CD14-positive monocyte (primary cell): Measurements from ENCODE around the gene SDK1. TPM values are rescaled to one million over a fixed set of nuclear protein-coding genes. Genes with fewer than 3 reads are reported as not detected.

ENCODE experiments used
- DNase-seq, 3 donors: peaks; one replicate each; pipeline ENCODE4 v3.0.0-alpha.2; 2011 to 2022
- H2AFZ ChIP-seq: 2 replicates; pipeline ENCODE4 v1.6.0; 2012; ENCODE audit warnings: mild to moderate bottlenecking, low read depth, low read length, inconsistent platforms; ENCODE audit not compliant: insufficient read depth, poor library complexity, severe bottlenecking
- H3K27ac ChIP-seq, 2 donors: 1 replicate in 1 of 2; 2 replicates in 1 of 2; pipeline ENCODE4 v1.5.1; 2012 to 2013; ENCODE audit warnings: low read length in 2 of 2, control low read depth in 1 of 2, inconsistent platforms in 1 of 2, low read depth in 1 of 2, mild to moderate bottlenecking in 1 of 2
- H3K27me3 ChIP-seq, 2 donors: one replicate each; pipeline versions ENCODE4 v1.6.0 to v1.6.1; 2011 to 2013; ENCODE audit warnings: low read length in 2 of 2; ENCODE audit not compliant: control insufficient read depth in 2 of 2, insufficient read depth in 2 of 2
- H3K36me3 ChIP-seq, 2 donors: replicated peaks in 1 of 2; 1 replicate in 1 of 2; 2 replicates in 1 of 2; pipeline versions ENCODE4 v1.5.1 to v1.6.1; 2012 to 2013; ENCODE audit warnings: low read length in 2 of 2, control low read depth in 1 of 2, inconsistent platforms in 1 of 2, mild to moderate bottlenecking in 1 of 2; ENCODE audit not compliant: insufficient read depth in 2 of 2, control insufficient read depth in 1 of 2
- H3K4me1 ChIP-seq, 2 donors: 1 replicate in 1 of 2; 2 replicates in 1 of 2; pipeline versions ENCODE4 v1.5.1 to v1.6.1; 2012 to 2013; ENCODE audit warnings: low read length in 2 of 2, control low read depth in 1 of 2, inconsistent platforms in 1 of 2, mild to moderate bottlenecking in 1 of 2, moderate library complexity in 1 of 2; ENCODE audit not compliant: insufficient read depth in 2 of 2, control insufficient read depth in 1 of 2
- H3K4me2 ChIP-seq: replicated peaks from 2 replicates; pipeline ENCODE3; 2012; ENCODE audit warnings: low read length, moderate library complexity, mild to moderate bottlenecking; ENCODE audit not compliant: poor library complexity, severe bottlenecking; ENCODE audit errors: extremely low read depth
- H3K4me3 ChIP-seq, 3 experiments: fragments of 200-600 bp in 1 of 3; sonication (generic) in 1 of 3; replicated peaks in 1 of 3; 1 replicate in 2 of 3; 2 replicates in 1 of 3; pipeline ENCODE4 v1.5.1; 2011 to 2013; ENCODE audit warnings: low read length in 3 of 3, mild to moderate bottlenecking in 3 of 3, control low read depth in 2 of 3, low read depth in 2 of 3, inconsistent platforms in 1 of 3, moderate library complexity in 1 of 3
- H3K79me2 ChIP-seq: 2 replicates; pipeline ENCODE4 v1.6.0; 2012; ENCODE audit warnings: mild to moderate bottlenecking, control low read depth, inconsistent platforms, low read length, moderate library complexity; ENCODE audit not compliant: insufficient read depth
- H3K9ac ChIP-seq: 2 replicates; pipeline ENCODE4 v1.6.0; 2017; ENCODE audit warnings: low read length, mild to moderate bottlenecking; ENCODE audit not compliant: insufficient read depth, poor library complexity, severe bottlenecking
- H3K9me3 ChIP-seq, 2 donors: replicated peaks in 1 of 2; 1 replicate in 1 of 2; 2 replicates in 1 of 2; pipeline versions ENCODE4 v1.5.1 to v1.6.1; 2012 to 2013; ENCODE audit warnings: low read length in 2 of 2, control low read depth in 1 of 2; ENCODE audit not compliant: control insufficient read depth in 1 of 2, insufficient read depth in 1 of 2
- H4K20me1 ChIP-seq: 2 replicates; pipeline ENCODE4 v1.6.0; 2012; ENCODE audit warnings: mild to moderate bottlenecking, low read length, control low read depth, moderate library complexity; ENCODE audit not compliant: insufficient read depth
- H3K27ac Mint-ChIP-seq, 7 donors: one replicate each; pipeline ENCODE4 v1.8.0; 2020; ENCODE audit warnings: mild to moderate bottlenecking in 7 of 7, mixed read lengths in 7 of 7, moderate library complexity in 6 of 7, inconsistent platforms in 2 of 7
- H3K27me3 Mint-ChIP-seq, 3 donors: one replicate each; pipeline ENCODE4 v1.8.0; 2021 to 2022; ENCODE audit warnings: low read depth in 3 of 3, mild to moderate bottlenecking in 3 of 3, mixed read lengths in 3 of 3, moderate library complexity in 3 of 3, inconsistent platforms in 1 of 3
- H3K36me3 Mint-ChIP-seq, 2 donors: one replicate each; pipeline ENCODE4 v1.8.0; 2020; ENCODE audit warnings: mixed read lengths in 2 of 2, inconsistent platforms in 1 of 2, mild to moderate bottlenecking in 1 of 2
- H3K4me1 Mint-ChIP-seq: one replicate; pipeline ENCODE4 v1.8.0; 2020; ENCODE audit warnings: mild to moderate bottlenecking, mixed read lengths
- H3K4me3 Mint-ChIP-seq, 2 donors: one replicate each; pipeline ENCODE4 v1.8.0; 2020; ENCODE audit warnings: mild to moderate bottlenecking in 2 of 2, mixed read lengths in 2 of 2, moderate library complexity in 1 of 2
- H3K9me3 Mint-ChIP-seq, 7 donors: one replicate each; pipeline ENCODE4 v1.8.0; 2020 to 2022; ENCODE audit warnings: mixed read lengths in 7 of 7, mild to moderate bottlenecking in 6 of 7, moderate library complexity in 6 of 7, inconsistent platforms in 2 of 7
- CTCF ChIP-seq: fragments of 200-600 bp; IDR thresholded peaks from one replicate; pipeline ENCODE4 v1.8.0; 2022; ENCODE audit warnings: antibody characterized with exemption, mild to moderate bottlenecking
- WGBS: methylation state at CpG from one replicate; pipeline ENCODE4 v1.1.5; 2013; ENCODE audit warnings: missing lambda C conversion rate; ENCODE audit not compliant: insufficient coverage; 5-methylcytosine and 5-hydroxymethylcytosine counted together
- intact Hi-C, 2 donors: fragments of 100-400 bp; cut with micrococcal nuclease; formaldehyde crosslinking; loops; one replicate each; pipeline versions ENCODE4 v1.15.0 to v1.15.1; 2023
- polyA plus RNA-seq, 3 donors: library from polyadenylated mRNA; depleted of rRNA in 1 of 3; unstranded in 2 of 3; stranded (reverse) in 1 of 3; fragments of 300-500 nt in 2 of 3; fragments of >200 nt in 1 of 3; fragmentation: Illumina TruSeq in 2 of 3; gene quantifications; 1 replicate in 2 of 3; 2 replicates in 1 of 3; pipeline ENCODE4 v1.2.3, GENCODE V29; 2012 to 2021

SDK1 gene
- polyA plus RNA-seq, 3 donors, result 0.01 TPM; not detected in 2

- H2AFZ ChIP-seq, result no peak overlapping the region
- peaks cover 32% of the 10 kb centered on the region for H3K4me1 Mint-ChIP-seq
- H3K4me2 ChIP-seq, result no peak overlapping the region
- H3K4me1 ChIP-seq, result peaks cover 28 to 36% of the 10 kb centered on the region in 2 donors
- intact Hi-C loops, result no loop called here
- no peaks in the 10 kb centered on the region for H3K27me3 ChIP-seq
- peak overlapping the region in 2 of 7 donors; percentile 15 to 16 for H3K27ac Mint-ChIP-seq
- H3K9ac ChIP-seq, result no peak overlapping the region
- H3K36me3 Mint-ChIP-seq, result no peaks in the 10 kb centered on the region
- H3K4me3 ChIP-seq, result no peak overlapping the region
- H3K27me3 Mint-ChIP-seq, result peaks cover 0 to 6% (median 1%) of the 10 kb centered on the region in 3 donors
- no peak for TF ChIP-seq CTCF
- H3K79me2 ChIP-seq, result no peaks in the 10 kb centered on the region
- no peaks in the 10 kb centered on the region for H4K20me1 ChIP-seq
- no peak overlapping the region for H3K4me3 Mint-ChIP-seq
- H3K9me3 Mint-ChIP-seq, result peaks cover 0 to 6% (median 0%) of the 10 kb centered on the region in 7 donors
- 73% methylated on average over 1 of the region's 4 CpGs for WGBS
- H3K9me3 ChIP-seq, result no peaks in the 10 kb centered on the region
- DNase-seq, result no peak
- no peaks in the 10 kb centered on the region for H3K36me3 ChIP-seq
- H3K27ac ChIP-seq, result no peak overlapping the region
Observed at GRCh38 chr7:3917436-3917835, 616.4 kb downstream of the SDK1 start.

- H3K4me3 Mint-ChIP-seq, result no peak overlapping the region
- peaks cover 32% of the 10 kb centered on the region for H3K4me1 Mint-ChIP-seq
- no peak overlapping the region for H3K27ac ChIP-seq
- H3K4me2 ChIP-seq, result no peak overlapping the region
- H2AFZ ChIP-seq, result no peak overlapping the region
- no peak for DNase-seq
- H3K4me1 ChIP-seq, result peaks cover 26 to 36% of the 10 kb centered on the region in 2 donors
- 91% methylated on average over 6 of the region's 8 CpGs for WGBS
- peaks cover 0 to 4% (median 1%) of the 10 kb centered on the region in 3 donors for H3K27me3 Mint-ChIP-seq
- H3K79me2 ChIP-seq, result no peaks in the 10 kb centered on the region
- H3K9ac ChIP-seq, result no peak overlapping the region
- no peak overlapping the region for H3K4me3 ChIP-seq
- H3K36me3 ChIP-seq, result no peaks in the 10 kb centered on the region
- no peaks in the 10 kb centered on the region for H4K20me1 ChIP-seq
- intact Hi-C loops, result no loop called here
- no peaks in the 10 kb centered on the region for H3K9me3 ChIP-seq
- TF ChIP-seq CTCF, result no peak
- no peaks in the 10 kb centered on the region for H3K36me3 Mint-ChIP-seq
- no peaks in the 10 kb centered on the region for H3K27me3 ChIP-seq
- H3K27ac Mint-ChIP-seq, result no peak overlapping the region
- peaks cover 0 to 5% (median 0%) of the 10 kb centered on the region in 7 donors for H3K9me3 Mint-ChIP-seq
Observed at GRCh38 chr7:3918576-3918975, 617.5 kb downstream of the SDK1 start.
